ENCODE results near the gene ASIC3. TPM values are rescaled to one million over a fixed set of nuclear protein-coding genes. Genes with fewer than 3 reads are reported as not detected.

ASIC3 gene
- 0.75 TPM for polyA plus RNA-seq (2013, experiment 1 of 2)
- 1.0 TPM for polyA plus RNA-seq (2013, experiment 2 of 2)

DNA sequence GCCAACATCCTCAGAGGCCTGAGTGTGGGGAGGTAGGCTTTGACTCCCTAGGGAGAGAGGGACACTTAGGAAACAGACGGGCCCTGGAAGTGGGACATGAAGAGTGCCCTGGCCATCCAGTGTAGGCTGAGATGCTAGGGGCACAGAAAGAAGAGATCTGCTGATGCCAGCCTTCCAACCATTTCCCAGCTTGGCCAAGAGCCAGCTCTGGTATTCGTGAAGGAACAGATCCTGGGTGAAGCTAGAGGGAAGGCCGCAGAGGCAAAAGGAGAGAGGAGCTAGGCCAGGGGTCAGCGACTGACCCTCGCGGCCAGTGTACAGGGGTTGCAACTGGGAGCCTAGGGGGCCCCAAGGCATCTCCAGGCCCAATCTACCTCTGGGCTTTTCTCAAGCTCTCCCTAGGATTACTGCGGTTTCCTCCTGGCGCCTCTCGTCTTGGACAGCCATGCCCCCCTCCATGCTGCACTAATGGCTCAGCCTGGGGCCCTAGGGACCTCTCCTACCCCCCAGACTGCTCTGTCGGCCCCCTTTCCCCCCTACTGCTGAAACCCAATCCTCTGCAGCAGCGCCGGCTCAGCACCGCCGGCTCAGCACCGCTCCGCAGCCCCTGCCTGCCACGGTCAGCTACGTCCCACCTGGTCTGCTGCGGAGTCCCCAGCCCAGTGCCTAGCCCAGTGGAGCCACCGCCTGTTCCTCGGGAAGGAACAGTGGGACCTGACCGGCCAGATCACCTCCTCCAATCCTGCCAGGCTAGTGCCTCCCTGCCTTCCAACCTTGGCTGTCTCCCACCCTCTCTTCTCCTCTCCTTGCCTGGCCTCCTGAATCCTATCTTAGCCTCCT is at the start of gene ASIC3:
TSS of gene ASIC3 (plus strand) at position 556 of the 840 bp plus-strand sequence. CDS start 355 bp downstream, outside the sequence.
- H3K36me3 ChIP-seq (ENCODE audit: insufficient read depth, low read length), result no peaks in the 10 kb centered on the region
- H3K9me3 ChIP-seq (ENCODE audit: insufficient read depth, low read depth, low read length), result no peaks in the 10 kb centered on the region
- no peaks in the 10 kb centered on the region for H3K4me1 ChIP-seq (ENCODE audit: insufficient read depth, low read length)
- peaks cover 37% of the 10 kb centered on the region for H3K27me3 ChIP-seq (ENCODE audit: insufficient read depth, low read length)
- H3K4me3 ChIP-seq (ENCODE audit: low read length), result no peak within 1 kb of the TSS
- no peak within 1 kb of the TSS; the same call in 1 of the 2 replicates for H3K9ac ChIP-seq (ENCODE audit: low read depth, low read length)
- no peak within 1 kb of the TSS for H3K27ac ChIP-seq (ENCODE audit: low read depth, low read length)
- 86% methylated on average over 22 of the region's 22 CpGs for WGBS

DNA sequence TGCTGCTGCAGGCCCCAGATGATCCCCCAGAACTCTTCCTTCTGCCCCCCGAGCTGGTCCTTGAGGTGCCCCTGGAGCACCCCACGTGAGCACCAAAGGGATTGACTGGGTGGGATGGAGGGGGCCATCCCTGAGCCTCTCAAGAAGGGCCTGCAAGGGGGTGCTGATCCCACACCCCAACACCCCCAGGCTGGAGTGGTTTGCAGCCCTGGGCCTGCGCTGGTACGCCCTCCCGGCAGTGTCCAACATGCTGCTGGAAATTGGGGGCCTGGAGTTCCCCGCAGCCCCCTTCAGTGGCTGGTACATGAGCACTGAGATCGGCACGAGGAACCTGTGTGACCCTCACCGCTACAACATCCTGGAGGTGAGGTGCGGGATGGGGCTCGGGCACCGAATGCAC is 49.3 kb upstream of the ASIC3 start:
- no peak overlapping the region for H3K4me3 ChIP-seq (ENCODE audit: low read length)
- no peak overlapping the region for H3K27ac ChIP-seq (ENCODE audit: low read depth, low read length)
- 94% methylated on average over 12 of the region's 12 CpGs for WGBS
- H3K4me1 ChIP-seq (ENCODE audit: insufficient read depth, low read length), result no peaks in the 10 kb centered on the region
- no peak overlapping the region for H3K9ac ChIP-seq (ENCODE audit: low read depth, low read length)
- no peaks in the 10 kb centered on the region for H3K9me3 ChIP-seq (ENCODE audit: insufficient read depth, low read depth, low read length)
- no peaks in the 10 kb centered on the region for H3K27me3 ChIP-seq (ENCODE audit: insufficient read depth, low read length)
- no peaks in the 10 kb centered on the region for H3K36me3 ChIP-seq (ENCODE audit: insufficient read depth, low read length)

DNA sequence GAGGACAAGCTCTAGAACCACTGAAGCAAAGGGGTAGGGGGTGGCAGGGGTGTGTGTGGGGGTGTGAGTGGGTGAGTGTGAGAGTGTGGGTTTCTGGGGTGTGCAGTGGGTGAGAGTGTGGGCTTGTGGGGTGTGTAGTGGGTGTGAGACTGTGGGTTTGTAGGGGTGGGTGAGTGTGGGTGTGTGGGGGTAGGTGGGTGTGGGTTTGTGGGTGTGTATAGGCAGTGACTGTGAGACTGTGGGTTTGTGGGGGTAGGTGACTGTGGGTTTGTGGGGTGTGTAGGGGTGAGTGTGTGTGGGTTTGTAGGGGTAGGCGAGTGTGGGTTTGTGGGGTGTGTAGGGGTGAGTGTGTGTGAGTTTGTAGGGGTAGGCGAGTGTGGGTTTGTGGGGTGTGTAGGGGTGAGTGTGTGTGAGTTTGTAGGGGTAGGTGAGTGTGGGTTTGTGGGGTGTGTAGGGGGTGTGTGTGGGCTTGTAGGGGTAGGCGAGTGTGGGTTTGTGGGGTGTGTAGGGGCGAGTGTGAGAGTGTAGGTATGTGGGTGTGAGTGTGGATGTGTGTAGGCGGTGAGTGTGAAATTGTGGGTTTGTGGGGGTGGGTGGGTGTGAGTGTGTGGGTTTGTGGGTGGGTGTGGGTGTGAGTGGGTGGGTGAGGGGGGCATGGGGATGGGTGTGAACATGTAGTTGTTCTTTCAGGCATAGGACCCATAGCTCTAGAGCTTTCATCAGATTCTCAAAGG is 48.7 kb upstream of the ASIC3 start:
- H3K4me1 ChIP-seq (ENCODE audit: insufficient read depth, low read length), result no peaks in the 10 kb centered on the region
- no peak overlapping the region for H3K27ac ChIP-seq (ENCODE audit: low read depth, low read length)
- H3K9me3 ChIP-seq (ENCODE audit: insufficient read depth, low read depth, low read length), result no peaks in the 10 kb centered on the region
- H3K4me3 ChIP-seq (ENCODE audit: low read length), result no peak overlapping the region
- WGBS, result 92% methylated on average over 5 of the region's 5 CpGs
- no peak overlapping the region for H3K9ac ChIP-seq (ENCODE audit: low read depth, low read length)
- H3K27me3 ChIP-seq (ENCODE audit: insufficient read depth, low read length), result no peaks in the 10 kb centered on the region
- H3K36me3 ChIP-seq (ENCODE audit: insufficient read depth, low read length), result no peaks in the 10 kb centered on the region

DNA sequence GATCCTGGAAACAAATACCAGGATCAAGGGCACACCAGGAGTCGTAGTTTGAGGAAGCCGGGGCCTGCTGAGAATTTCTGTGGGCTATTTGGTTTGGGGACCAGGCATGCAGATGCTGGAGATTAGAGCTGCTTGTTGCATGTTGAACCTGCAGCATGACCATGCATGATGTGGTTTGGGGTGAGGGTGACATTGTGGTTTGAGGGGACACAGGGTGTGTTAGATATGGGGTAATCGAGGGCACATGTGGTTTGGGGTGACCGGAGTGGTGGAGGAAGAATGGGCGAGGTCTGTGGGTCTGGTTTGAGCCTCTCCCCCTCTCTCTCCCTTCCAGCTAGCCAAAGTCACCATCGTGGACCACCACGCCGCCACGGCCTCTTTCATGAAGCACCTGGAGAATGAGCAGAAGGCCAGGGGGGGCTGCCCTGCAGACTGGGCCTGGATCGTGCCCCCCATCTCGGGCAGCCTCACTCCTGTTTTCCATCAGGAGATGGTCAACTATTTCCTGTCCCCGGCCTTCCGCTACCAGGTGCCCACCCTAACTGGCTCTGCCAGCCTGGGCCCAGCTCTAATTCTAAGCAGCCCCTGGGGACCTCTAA is 47.3 kb upstream of the ASIC3 start:
- H3K9ac ChIP-seq (ENCODE audit: low read depth, low read length), result no peak overlapping the region
- 92% methylated on average over 12 of the region's 13 CpGs for WGBS
- H3K9me3 ChIP-seq (ENCODE audit: insufficient read depth, low read depth, low read length), result no peaks in the 10 kb centered on the region
- H3K4me3 ChIP-seq (ENCODE audit: low read length), result no peak overlapping the region
- H3K4me1 ChIP-seq (ENCODE audit: insufficient read depth, low read length), result no peaks in the 10 kb centered on the region
- H3K27me3 ChIP-seq (ENCODE audit: insufficient read depth, low read length), result no peaks in the 10 kb centered on the region
- H3K36me3 ChIP-seq (ENCODE audit: insufficient read depth, low read length), result no peaks in the 10 kb centered on the region
- no peak overlapping the region for H3K27ac ChIP-seq (ENCODE audit: low read depth, low read length)

DNA sequence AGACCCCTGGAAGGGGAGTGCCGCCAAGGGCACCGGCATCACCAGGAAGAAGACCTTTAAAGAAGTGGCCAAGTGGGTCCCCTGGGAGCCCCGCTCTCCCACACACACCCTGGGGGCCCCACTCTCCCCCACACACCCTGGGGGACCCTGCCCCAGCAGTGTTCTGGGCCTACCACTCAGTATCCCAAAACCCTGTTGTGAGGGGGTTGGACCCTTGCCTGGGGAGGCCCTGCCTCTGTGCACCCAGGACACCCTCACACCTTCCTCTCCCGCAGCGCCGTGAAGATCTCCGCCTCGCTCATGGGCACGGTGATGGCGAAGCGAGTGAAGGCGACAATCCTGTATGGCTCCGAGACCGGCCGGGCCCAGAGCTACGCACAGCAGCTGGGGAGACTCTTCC is 46.8 kb upstream of the ASIC3 start:
- Histone ChIP-seq H3K27me3 (ENCODE audit: insufficient read depth, low read length) (no peaks in the 10 kb centered on the region), H3K9ac (ENCODE audit: low read depth, low read length) (no peak overlapping the region), H3K27ac (ENCODE audit: low read depth, low read length) (no peak overlapping the region), H3K4me1 (ENCODE audit: insufficient read depth, low read length) (no peaks in the 10 kb centered on the region), H3K9me3 (ENCODE audit: insufficient read depth, low read depth, low read length) (no peaks in the 10 kb centered on the region), H3K36me3 (ENCODE audit: insufficient read depth, low read length) (no peaks in the 10 kb centered on the region), H3K4me3 (ENCODE audit: low read length) (no peak overlapping the region)
- 95% methylated on average over 16 of the region's 16 CpGs for WGBS

DNA sequence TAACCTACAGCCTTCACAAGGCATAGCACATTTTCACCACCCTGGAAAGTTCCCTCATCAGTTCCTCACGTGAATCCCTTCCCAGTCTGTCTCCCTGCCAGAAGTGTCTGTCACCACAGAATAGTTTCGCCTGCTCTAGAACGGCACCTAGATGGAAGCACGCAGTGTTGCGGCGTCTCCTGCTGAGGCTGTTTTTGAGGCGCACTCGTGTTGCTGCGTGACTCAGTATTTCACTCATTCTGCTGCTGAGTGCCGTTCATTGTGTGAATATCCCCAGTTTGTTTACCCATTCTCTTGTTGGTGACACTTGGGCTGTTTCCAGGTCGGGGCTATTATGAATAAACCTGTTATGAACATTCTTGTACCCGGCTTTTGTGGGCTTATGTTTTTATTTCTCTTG is 44.8 kb upstream of the ASIC3 start:
- H3K9me3 ChIP-seq (ENCODE audit: insufficient read depth, low read depth, low read length), result no peaks in the 10 kb centered on the region
- H3K36me3 ChIP-seq (ENCODE audit: insufficient read depth, low read length), result no peaks in the 10 kb centered on the region
- peaks cover 5% of the 10 kb centered on the region; the same call in 1 of the 2 replicates for H3K4me1 ChIP-seq (ENCODE audit: insufficient read depth, low read length)
- no peak overlapping the region for H3K27ac ChIP-seq (ENCODE audit: low read depth, low read length)
- H3K9ac ChIP-seq (ENCODE audit: low read depth, low read length), result no peak overlapping the region
- no peak overlapping the region for H3K4me3 ChIP-seq (ENCODE audit: low read length)
- no peaks in the 10 kb centered on the region for H3K27me3 ChIP-seq (ENCODE audit: insufficient read depth, low read length)
- WGBS, result 90% methylated on average over 12 of the region's 12 CpGs

DNA sequence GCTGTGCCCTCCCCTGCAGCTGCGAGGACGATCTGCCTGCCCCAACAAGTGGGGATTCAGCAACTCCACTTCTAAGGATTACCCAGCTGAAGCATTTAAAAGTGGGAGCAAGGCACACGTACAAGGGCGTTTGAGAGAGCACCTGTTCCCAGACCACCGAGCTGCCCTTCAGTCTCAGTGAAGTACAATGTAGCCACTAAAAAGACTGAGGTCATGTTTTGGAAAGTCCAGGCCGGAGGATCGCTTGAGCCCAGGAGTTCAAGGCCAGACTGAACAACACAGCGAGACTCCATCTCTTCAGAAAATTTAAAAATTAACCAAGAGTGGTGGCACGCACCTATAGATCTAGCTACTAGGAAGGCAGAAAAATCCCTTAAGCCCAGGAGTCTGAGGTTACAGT is 42.8 kb upstream of the ASIC3 start:
- no peak overlapping the region for H3K4me3 ChIP-seq (ENCODE audit: low read length)
- 85% methylated on average over 9 of the region's 9 CpGs for WGBS
- H3K27me3 ChIP-seq (ENCODE audit: insufficient read depth, low read length), result no peaks in the 10 kb centered on the region
- peaks cover 15% of the 10 kb centered on the region for H3K4me1 ChIP-seq (ENCODE audit: insufficient read depth, low read length)
- no peaks in the 10 kb centered on the region for H3K9me3 ChIP-seq (ENCODE audit: insufficient read depth, low read depth, low read length)
- H3K27ac ChIP-seq (ENCODE audit: low read depth, low read length), result no peak overlapping the region
- no peak overlapping the region for H3K9ac ChIP-seq (ENCODE audit: low read depth, low read length)
- no peaks in the 10 kb centered on the region for H3K36me3 ChIP-seq (ENCODE audit: insufficient read depth, low read length)

DNA sequence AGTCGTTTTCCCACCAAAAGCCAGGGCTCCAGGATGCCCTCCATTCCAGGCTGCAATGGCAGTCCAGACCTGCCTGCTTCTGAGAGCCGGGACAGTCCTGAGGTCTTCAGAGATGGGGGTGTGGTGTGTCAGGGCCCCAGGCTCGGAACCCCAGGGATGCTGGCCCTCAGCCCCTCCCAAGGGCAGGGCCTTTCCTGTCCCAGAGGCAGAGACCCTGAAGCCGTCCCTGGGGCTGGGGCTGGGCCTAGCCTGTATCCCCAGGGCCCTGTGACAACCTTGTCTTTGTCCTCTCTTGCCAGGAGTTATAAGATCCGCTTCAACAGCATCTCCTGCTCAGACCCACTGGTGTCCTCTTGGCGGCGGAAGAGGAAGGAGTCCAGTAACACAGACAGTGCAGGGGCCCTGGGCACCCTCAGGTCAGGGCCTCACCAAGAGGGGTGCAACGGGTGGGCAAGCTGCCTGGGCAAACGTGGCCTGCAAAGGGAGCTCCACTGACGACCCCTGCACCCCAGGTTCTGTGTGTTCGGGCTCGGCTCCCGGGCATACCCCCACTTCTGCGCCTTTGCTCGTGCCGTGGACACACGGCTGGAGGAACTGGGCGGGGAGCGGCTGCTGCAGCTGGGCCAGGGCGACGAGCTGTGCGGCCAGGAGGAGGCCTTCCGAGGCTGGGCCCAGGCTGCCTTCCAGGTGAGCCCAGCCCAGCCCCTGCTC is 41.6 kb upstream of the ASIC3 start:
- no peaks in the 10 kb centered on the region for H3K9me3 ChIP-seq (ENCODE audit: insufficient read depth, low read depth, low read length)
- H3K27me3 ChIP-seq (ENCODE audit: insufficient read depth, low read length), result no peaks in the 10 kb centered on the region
- H3K4me1 ChIP-seq (ENCODE audit: insufficient read depth, low read length), result peaks cover 18% of the 10 kb centered on the region
- no peaks in the 10 kb centered on the region for H3K36me3 ChIP-seq (ENCODE audit: insufficient read depth, low read length)
- WGBS, result 88% methylated on average over 23 of the region's 23 CpGs
- no peak overlapping the region for H3K9ac ChIP-seq (ENCODE audit: low read depth, low read length)
- no peak overlapping the region for H3K4me3 ChIP-seq (ENCODE audit: low read length)
- no peak overlapping the region for H3K27ac ChIP-seq (ENCODE audit: low read depth, low read length)

DNA sequence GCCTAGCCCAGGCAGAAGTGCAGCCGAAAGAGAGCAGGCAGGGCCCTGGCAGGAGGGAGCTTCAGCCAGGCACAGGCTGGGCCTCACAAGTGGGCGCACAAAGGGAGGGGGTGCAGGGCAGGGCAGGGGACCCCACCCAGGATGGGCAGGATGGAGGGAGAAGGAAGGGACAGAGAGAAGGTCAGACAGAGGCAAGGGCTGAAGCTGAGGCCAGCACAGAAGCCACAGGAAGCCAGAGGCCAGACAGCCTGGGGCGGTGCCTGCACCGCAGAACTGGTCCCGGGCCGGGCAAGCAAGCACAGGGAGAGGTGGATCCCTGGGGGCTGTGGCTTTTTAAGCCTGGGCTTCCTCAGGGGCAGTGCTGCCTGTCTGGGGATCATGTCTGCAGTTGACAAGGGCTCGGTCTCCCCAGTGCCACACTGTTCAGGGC is 40.8 kb upstream of the ASIC3 start:
- Histone ChIP-seq H3K36me3 (ENCODE audit: insufficient read depth, low read length) (no peaks in the 10 kb centered on the region), H3K4me3 (ENCODE audit: low read length) (no peak overlapping the region), H3K27ac (ENCODE audit: low read depth, low read length) (no peak overlapping the region), H3K9ac (ENCODE audit: low read depth, low read length) (no peak overlapping the region), H3K27me3 (ENCODE audit: insufficient read depth, low read length) (no peaks in the 10 kb centered on the region), H3K4me1 (ENCODE audit: insufficient read depth, low read length) (peaks cover 21% of the 10 kb centered on the region), H3K9me3 (ENCODE audit: insufficient read depth, low read depth, low read length) (no peaks in the 10 kb centered on the region)
- 64% methylated on average over 7 of the region's 7 CpGs for WGBS

DNA sequence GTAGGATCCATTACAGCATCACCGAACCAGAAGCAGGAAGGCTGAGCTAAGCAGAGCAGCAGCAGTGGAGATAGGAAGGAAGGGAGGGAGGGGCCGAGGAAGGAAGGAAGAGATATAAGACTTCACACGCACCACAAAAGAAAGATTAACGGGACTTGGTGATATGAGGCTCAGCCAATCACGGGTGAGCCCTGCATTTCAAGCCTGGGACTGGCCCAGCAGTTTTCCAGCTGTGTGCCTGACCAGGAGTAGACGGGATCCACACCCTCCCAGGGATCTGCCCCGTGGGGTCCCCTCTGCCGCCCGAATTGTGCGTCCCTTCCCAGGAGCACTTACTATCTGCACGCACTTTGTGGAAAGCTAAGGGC is 40.2 kb upstream of the ASIC3 start:
- Histone ChIP-seq H3K36me3 (ENCODE audit: insufficient read depth, low read length) (no peaks in the 10 kb centered on the region), H3K4me3 (ENCODE audit: low read length) (peak overlapping the region; percentile 1; the same call in 1 of the 2 replicates), H3K27me3 (ENCODE audit: insufficient read depth, low read length) (peaks cover 2% of the 10 kb centered on the region; the same call in 1 of the 2 replicates), H3K9me3 (ENCODE audit: insufficient read depth, low read depth, low read length) (no peaks in the 10 kb centered on the region), H3K27ac (ENCODE audit: low read depth, low read length) (no peak overlapping the region), H3K4me1 (ENCODE audit: insufficient read depth, low read length) (peaks cover 27% of the 10 kb centered on the region), H3K9ac (ENCODE audit: low read depth, low read length) (no peak overlapping the region)
- 55% methylated on average over 10 of the region's 11 CpGs for WGBS
